Activated B cell treated with CpG ODN at 0.5 μM for 24 hours (primary cell): Measurements from ENCODE around the gene DAP. TPM values are rescaled to one million over a fixed set of nuclear protein-coding genes. Genes with fewer than 3 reads are reported as not detected.

Experiments
- ATAC-seq: fragments of 200-7000 bp; cut with Tn5 transposase; one replicate; pipeline ENCODE4 v1.10.0; 2021; ENCODE audit warnings: low read depth, mild to moderate bottlenecking, moderate library complexity
- CTCF ChIA-PET: fragments of 350-600 bp; sonication (Branson Sonifier 250); formaldehyde crosslinking; loops from one replicate; lab custom pipeline; 2021; ENCODE audit warnings: antibody characterized with exemption; lab: Charles Lee
- POLR2A ChIA-PET: fragments of 350-600 bp; sonication (Branson Sonifier 250); formaldehyde crosslinking; loops from one replicate; lab custom pipeline; 2021; ENCODE audit warnings: antibody characterized with exemption; lab: Charles Lee
- DNase-seq: peaks from one replicate; pipeline ENCODE4 v3.0.0; 2022
- H3K27ac Mint-ChIP-seq: one replicate; pipeline ENCODE4 v1.8.0; 2020; ENCODE audit warnings: mixed read lengths
- H3K27me3 Mint-ChIP-seq: one replicate; pipeline ENCODE4 v1.8.0; 2021; ENCODE audit warnings: mixed read lengths
- H3K36me3 Mint-ChIP-seq: one replicate; pipeline ENCODE4 v1.8.0; 2021; ENCODE audit warnings: low read depth, mixed read lengths
- H3K4me1 Mint-ChIP-seq: one replicate; pipeline ENCODE4 v1.8.0; 2021; ENCODE audit warnings: mixed read lengths
- H3K4me3 Mint-ChIP-seq: one replicate; pipeline ENCODE4 v1.8.0; 2020; ENCODE audit warnings: mild to moderate bottlenecking, mixed read lengths
- H3K9me3 Mint-ChIP-seq: one replicate; pipeline ENCODE4 v1.8.0; 2020; ENCODE audit warnings: mixed read lengths
- CTCF ChIP-seq: fragments of 200-600 bp; IDR thresholded peaks from one replicate; pipeline ENCODE4 v1.8.0; 2022; ENCODE audit warnings: antibody characterized with exemption, mild to moderate bottlenecking
- intact Hi-C: fragments of 100-400 bp; cut with micrococcal nuclease; formaldehyde crosslinking; loops from one replicate; pipeline ENCODE4 v1.15.1; 2024
- total RNA-seq: library from RNA; stranded (reverse); gene quantifications from 2 replicates; pipeline ENCODE4 v1.2.3, GENCODE V29; 2022

Gene DAP
- total RNA-seq, 1 donor from 2014 or later = 51.3 TPM

DNA sequence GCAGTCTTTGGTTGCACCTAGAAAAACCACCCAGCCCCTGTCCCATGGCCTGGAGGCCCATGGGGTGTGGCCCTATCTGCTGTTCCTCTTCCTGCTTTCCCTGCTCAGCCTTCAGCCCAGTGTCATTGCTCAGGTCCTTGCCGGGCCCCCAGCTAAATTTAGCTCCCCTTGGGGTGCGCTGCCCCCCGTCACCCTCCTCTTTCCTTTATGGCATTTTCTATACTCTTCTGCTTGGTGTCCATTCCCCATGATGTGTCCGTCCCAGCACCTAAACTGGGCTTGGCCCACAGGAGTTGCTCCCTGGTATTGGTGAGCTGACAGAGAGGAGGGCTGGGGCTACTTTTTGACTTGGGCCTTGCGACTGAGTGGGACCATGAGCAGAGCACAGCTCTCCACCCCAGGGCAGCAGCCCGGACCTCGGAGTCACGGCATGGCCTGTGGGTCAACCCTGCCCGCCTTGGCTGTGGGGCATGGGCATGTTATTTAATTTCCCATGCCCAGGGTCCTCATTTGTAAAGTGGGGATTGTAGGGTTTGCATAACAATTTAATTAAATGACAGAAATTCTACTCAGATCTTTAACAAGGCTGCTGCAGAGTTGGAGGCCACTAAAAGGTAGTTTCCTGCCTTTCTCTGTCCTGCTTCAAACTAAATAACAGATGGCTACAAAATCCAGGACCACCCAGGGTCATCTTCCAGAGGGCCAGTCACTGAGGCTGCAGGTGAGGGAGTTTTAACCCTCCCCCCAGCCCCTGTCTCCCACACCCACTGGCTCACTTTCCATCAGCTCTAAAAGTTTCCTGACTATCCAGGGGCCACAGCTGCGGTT is 98.2 kb downstream of the DAP start:
- ChIA-PET CTCF (no interaction called here), POLR2A (no interaction called here)
- no peak overlapping the region for H3K4me3 Mint-ChIP-seq
- ATAC-seq (no peak), DNase-seq (peak; percentile 9)
- H3K27me3 Mint-ChIP-seq = no peaks in the 10 kb centered on the region
- peaks cover 3% of the 10 kb centered on the region for H3K4me1 Mint-ChIP-seq
- H3K36me3 Mint-ChIP-seq = peaks cover 7% of the 10 kb centered on the region
- H3K27ac Mint-ChIP-seq = no peak overlapping the region
- intact Hi-C loops = no loop called here
- H3K9me3 Mint-ChIP-seq = peaks cover 4% of the 10 kb centered on the region
- TF ChIP-seq CTCF = no peak

GRCh38 chr5:10662083-10662482 is 99.0 kb downstream of the DAP start:
- TF ChIP-seq CTCF = no peak
- Mint-ChIP-seq H3K9me3 (peaks cover 4% of the 10 kb centered on the region), H3K36me3 (peaks cover 8% of the 10 kb centered on the region), H3K4me3 (no peak overlapping the region), H3K27ac (no peak overlapping the region), H3K4me1 (peaks cover 3% of the 10 kb centered on the region), H3K27me3 (no peaks in the 10 kb centered on the region)
- POLR2A ChIA-PET = no interaction called here
- no peak for ATAC-seq
- no peak for DNase-seq
- intact Hi-C loops = no loop called here
- CTCF ChIA-PET = no interaction called here

GRCh38 chr5:10661401-10661800 is 99.6 kb downstream of the DAP start:
- POLR2A ChIA-PET = no interaction called here
- Mint-ChIP-seq H3K9me3 (peaks cover 4% of the 10 kb centered on the region), H3K27me3 (no peaks in the 10 kb centered on the region), H3K36me3 (peaks cover 11% of the 10 kb centered on the region), H3K4me3 (no peak overlapping the region), H3K27ac (no peak overlapping the region), H3K4me1 (peaks cover 4% of the 10 kb centered on the region)
- CTCF ChIA-PET = no interaction called here
- ATAC-seq = no peak
- no peak for TF ChIP-seq CTCF
- peak; percentile 7 for DNase-seq
- intact Hi-C loops = no loop called here

DNA sequence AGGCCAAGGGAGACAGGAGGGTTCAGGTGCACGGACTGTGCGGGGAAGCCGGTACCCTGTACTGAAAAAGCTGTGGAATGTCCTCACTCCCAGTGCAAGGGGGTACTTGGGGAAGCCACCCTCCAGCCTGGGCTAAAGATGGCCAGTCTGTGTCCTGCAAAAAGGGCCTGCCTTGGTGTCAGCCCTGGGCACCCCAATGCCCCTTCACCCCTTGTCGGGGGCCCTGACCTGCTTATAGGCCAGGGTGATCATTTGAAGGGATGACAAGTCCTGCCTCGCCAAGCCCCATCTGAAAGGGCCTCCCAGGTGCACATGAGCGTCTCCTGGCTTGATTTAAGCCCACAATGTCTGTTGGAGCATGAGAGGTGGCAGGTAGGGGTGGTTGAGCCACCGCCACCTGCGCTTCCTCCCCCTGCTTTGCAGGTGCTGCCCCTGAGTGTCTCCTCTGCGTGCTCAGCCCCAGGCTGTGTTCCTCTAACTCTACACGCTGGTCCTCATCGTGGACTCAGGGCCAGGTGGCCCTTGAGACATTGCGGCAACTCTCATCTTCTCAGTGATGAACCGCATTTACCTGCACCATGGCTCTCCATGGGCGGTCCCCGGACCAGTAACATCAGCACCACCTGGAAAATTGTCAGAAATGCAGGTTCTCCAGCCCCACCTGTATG is 100.2 kb downstream of the DAP start:
- peak; percentile 34 for ATAC-seq
- POLR2A ChIA-PET = no interaction called here
- CTCF ChIA-PET = no interaction called here
- no peak overlapping the region for H3K27ac Mint-ChIP-seq
- H3K27me3 Mint-ChIP-seq = no peaks in the 10 kb centered on the region
- intact Hi-C loops = no loop called here
- peaks cover 16% of the 10 kb centered on the region for H3K36me3 Mint-ChIP-seq
- TF ChIP-seq CTCF = no peak
- DNase-seq = peak; percentile 12
- H3K4me1 Mint-ChIP-seq = peaks cover 9% of the 10 kb centered on the region
- no peak overlapping the region for H3K4me3 Mint-ChIP-seq
- H3K9me3 Mint-ChIP-seq = peaks cover 4% of the 10 kb centered on the region

DNA sequence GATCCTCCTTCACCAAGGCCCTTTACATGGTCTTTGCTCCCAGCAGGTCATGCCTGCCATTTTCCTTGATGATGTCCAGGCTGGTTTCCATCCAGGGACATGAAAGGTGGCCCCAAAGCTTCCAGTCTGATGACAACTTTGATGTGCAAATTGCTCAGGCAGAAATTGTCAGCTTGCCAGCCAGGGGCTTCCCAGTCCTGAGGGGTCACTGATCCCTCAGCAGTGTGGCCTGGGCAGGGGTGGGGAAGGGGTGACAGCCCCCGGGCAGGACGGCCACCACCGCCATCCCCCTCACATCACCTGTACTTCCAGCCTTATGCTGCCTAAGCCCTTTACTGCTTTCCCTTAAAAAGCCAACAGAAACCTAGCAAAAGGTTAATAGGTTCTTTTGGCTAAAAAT is 100.9 kb downstream of the DAP start:
- ChIA-PET POLR2A (no interaction called here), CTCF (no interaction called here)
- Mint-ChIP-seq H3K9me3 (peaks cover 4% of the 10 kb centered on the region), H3K4me1 (peaks cover 13% of the 10 kb centered on the region), H3K27me3 (no peaks in the 10 kb centered on the region), H3K36me3 (peaks cover 23% of the 10 kb centered on the region), H3K4me3 (no peak overlapping the region), H3K27ac (no peak overlapping the region)
- intact Hi-C loops = no loop called here
- DNase-seq (no peak), ATAC-seq (no peak)
- no peak for TF ChIP-seq CTCF
